Tibial artery (tissue), 4 donors: ENCODE measurements around the gene CASQ1.

Experiments
- DNase-seq, 2 donors: peaks; one replicate each; pipeline ENCODE4 v3.0.0-alpha.2; 2019
- H3K27ac ChIP-seq, 2 donors: fragments of 200-600 bp; sonication (generic) in 1 of 2; 1 replicate in 1 of 2; 2 replicates in 1 of 2; pipeline ENCODE4 v1.5.1; 2018 to 2019; ENCODE audit warnings: mild to moderate bottlenecking in 1 of 2
- H3K27me3 ChIP-seq, 2 donors: fragments of 200-600 bp; sonication (generic) in 1 of 2; one replicate each; pipeline versions ENCODE4 v1.5.1 to v1.6.0; 2016 to 2019
- H3K36me3 ChIP-seq, 3 donors: fragments of 200-600 bp; sonication (generic) in 2 of 3; one replicate each; pipeline ENCODE4 v1.5.1; 2016 to 2019; ENCODE audit warnings: mild to moderate bottlenecking in 2 of 3
- H3K4me1 ChIP-seq, 4 donors: fragments of 200-600 bp; sonication (generic) in 2 of 4; 1 replicate in 3 of 4; 2 replicates in 1 of 4; pipeline ENCODE4 v1.5.1; 2016 to 2019
- H3K4me3 ChIP-seq, 2 donors: fragments of 200-600 bp; sonication (generic) in 1 of 2; 1 replicate in 1 of 2; 2 replicates in 1 of 2; pipeline ENCODE4 v1.5.1; 2018 to 2019; ENCODE audit warnings: mild to moderate bottlenecking in 2 of 2
- H3K9me3 ChIP-seq, 3 donors: fragments of 200-600 bp; sonication (generic) in 1 of 3; one replicate each; pipeline ENCODE4 v1.5.1; 2016 to 2019
- CTCF ChIP-seq, 2 experiments: fragments of 200-600 bp in 1 of 2; fragments of 450-650 bp in 1 of 2; IDR thresholded peaks; one replicate each; pipeline ENCODE4 v1.5.1; 2017 to 2019; ENCODE audit warnings: antibody characterized with exemption in 2 of 2, mild to moderate bottlenecking in 1 of 2, moderate library complexity in 1 of 2
- intact Hi-C: fragments of 100-400 bp; cut with DNase I; formaldehyde crosslinking; loops from one replicate; pipeline ENCODE4 v1.15.0; 2023; ENCODE audit warnings: low total_unique reads

Gene CASQ1

GRCh38 chr1:160227034-160227433 lies 36.7 kb downstream of the CASQ1 start:
- no peaks in the 10 kb centered on the region for H3K9me3 ChIP-seq
- TF ChIP-seq CTCF (IDR thresholded peaks at IDR 0.05): no peak
- H3K4me3 ChIP-seq: no peak overlapping the region
- H3K27ac ChIP-seq: no peak overlapping the region
- H3K4me1 ChIP-seq: no peaks in the 10 kb centered on the region
- H3K36me3 ChIP-seq: peaks cover 84 to 97% (median 94%) of the 10 kb centered on the region in 3 donors
- intact Hi-C loops: no loop called here
- H3K27me3 ChIP-seq: no peaks in the 10 kb centered on the region
- no peak for DNase-seq

DNA sequence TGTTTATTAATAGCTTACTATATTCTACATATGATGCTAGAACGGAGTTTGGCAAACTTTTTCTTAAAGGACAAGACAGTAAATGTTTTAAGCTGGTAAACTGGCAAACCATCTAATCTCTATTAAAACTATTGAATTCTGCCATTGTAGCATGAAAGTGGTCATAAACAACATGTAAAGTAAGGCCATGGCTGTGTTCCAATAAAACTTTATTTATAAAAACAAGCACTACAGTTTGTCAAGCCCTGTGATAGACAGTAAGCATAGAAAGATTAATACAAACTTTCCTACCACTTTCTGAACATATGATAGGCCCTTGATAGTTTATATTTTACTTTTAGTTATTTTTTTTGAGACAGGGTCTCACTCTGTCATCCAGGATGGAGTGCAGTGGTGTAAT lies 37.2 kb downstream of the CASQ1 start:
- H3K36me3 ChIP-seq: peaks cover 84 to 97% (median 94%) of the 10 kb centered on the region in 3 donors
- TF ChIP-seq CTCF (IDR thresholded peaks at IDR 0.05): no peak

DNA sequence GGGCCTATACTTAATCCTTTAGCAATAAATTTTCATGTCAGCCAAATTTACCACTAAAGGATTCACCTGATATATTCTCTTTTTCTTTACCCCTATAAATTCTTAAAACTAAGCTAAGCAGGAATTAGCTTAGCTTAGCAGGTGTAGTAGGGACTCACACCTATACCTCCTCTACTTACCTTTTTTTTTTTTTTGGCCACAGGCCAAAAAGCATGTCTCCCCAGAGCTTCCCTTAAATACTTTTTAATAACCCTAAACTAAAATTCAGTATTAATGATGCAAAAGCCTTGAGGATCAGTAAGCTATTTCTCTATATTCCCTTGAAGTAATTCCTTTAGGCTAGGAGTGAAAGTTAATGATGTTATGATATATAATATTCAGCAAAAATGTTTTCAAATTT lies 38.1 kb downstream of the CASQ1 start:
- no peak for TF ChIP-seq CTCF (IDR thresholded peaks at IDR 0.05)
- Histone ChIP-seq H3K27ac (no peak overlapping the region), H3K4me3 (no peak overlapping the region), H3K27me3 (no peaks in the 10 kb centered on the region), H3K9me3 (no peaks in the 10 kb centered on the region), H3K36me3 (peaks cover 76 to 93% (median 90%) of the 10 kb centered on the region in 3 donors), H3K4me1 (no peaks in the 10 kb centered on the region)
- no peak for DNase-seq
- intact Hi-C loops: no loop called here

More for the DNA sequence above, 37.2 kb downstream of the CASQ1 start:
- Histone ChIP-seq H3K4me3 (no peak overlapping the region), H3K9me3 (no peaks in the 10 kb centered on the region), H3K27me3 (no peaks in the 10 kb centered on the region), H3K27ac (no peak overlapping the region), H3K4me1 (no peaks in the 10 kb centered on the region)
- DNase-seq: no peak
- intact Hi-C loops: no loop called here

- Histone ChIP-seq H3K9me3 (no peaks in the 10 kb centered on the region), H3K36me3 (peaks cover 76 to 96% (median 81%) of the 10 kb centered on the region in 3 donors), H3K27ac (no peak overlapping the region), H3K4me1 (no peaks in the 10 kb centered on the region), H3K27me3 (no peaks in the 10 kb centered on the region), H3K4me3 (no peak overlapping the region)
- intact Hi-C loops: no loop called here
- TF ChIP-seq CTCF (IDR thresholded peaks at IDR 0.05): no peak
- no peak for DNase-seq
Measured at GRCh38 chr1:160232911-160233310, 42.5 kb downstream of the CASQ1 start.

DNA sequence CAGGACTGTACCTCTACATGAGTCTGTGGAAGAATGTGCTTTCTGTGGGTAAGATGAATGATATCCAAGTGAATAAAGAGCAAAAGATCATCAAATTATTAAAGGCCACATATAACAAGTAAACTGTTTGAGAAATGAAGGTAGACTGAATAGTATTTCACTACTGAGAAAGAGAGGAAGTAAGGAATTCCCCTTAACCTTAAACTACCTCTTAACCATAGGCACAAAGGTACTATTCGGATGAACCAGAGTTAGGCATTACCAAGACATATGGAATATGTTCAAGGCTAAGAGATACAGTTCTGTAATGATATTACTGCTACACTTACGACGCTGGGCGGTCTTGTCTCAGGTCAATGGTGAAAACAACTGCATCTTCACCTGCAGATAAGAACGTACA lies 46.4 kb downstream of the CASQ1 start:
- Histone ChIP-seq H3K27me3 (no peaks in the 10 kb centered on the region), H3K36me3 (peaks cover 64 to 87% (median 76%) of the 10 kb centered on the region in 3 donors), H3K4me1 (no peaks in the 10 kb centered on the region), H3K4me3 (no peak overlapping the region), H3K9me3 (no peaks in the 10 kb centered on the region), H3K27ac (no peak overlapping the region)
- DNase-seq: no peak
- intact Hi-C loops: no loop called here
- no peak for TF ChIP-seq CTCF (IDR thresholded peaks at IDR 0.05)

GRCh38 chr1:160237558-160237957 lies 47.2 kb downstream of the CASQ1 start:
- Histone ChIP-seq H3K27me3 (no peaks in the 10 kb centered on the region), H3K9me3 (no peaks in the 10 kb centered on the region), H3K4me3 (no peak overlapping the region), H3K4me1 (no peaks in the 10 kb centered on the region), H3K36me3 (peaks cover 56 to 80% (median 69%) of the 10 kb centered on the region in 3 donors), H3K27ac (no peak overlapping the region)
- intact Hi-C loops: no loop called here
- TF ChIP-seq CTCF (IDR thresholded peaks at IDR 0.05): no peak
- DNase-seq: no peak
